Fibroblast of lung (primary cell): ENCODE measurements around the gene EPHB6. TPM values are rescaled to one million over a fixed set of nuclear protein-coding genes. Genes with fewer than 3 reads are reported as not detected.

Source experiments
- DNase-seq, 2 donors: peaks; one replicate each; pipeline versions ENCODE4 v3.0.0 to v3.0.0-alpha.2; 2010; ENCODE audit warnings: low read depth in 2 of 2
- H2AFZ ChIP-seq: 2 replicates; pipeline ENCODE4 v1.5.1; 2012; ENCODE audit warnings: low read length, control low read depth, inconsistent platforms
- H3K27ac ChIP-seq: 2 replicates; pipeline ENCODE4 v1.5.1; 2011; ENCODE audit warnings: low read length, control low read depth; ENCODE audit not compliant: insufficient read depth
- H3K27me3 ChIP-seq: 2 replicates; pipeline ENCODE4 v1.5.1; 2011; ENCODE audit warnings: mild to moderate bottlenecking, low read length; ENCODE audit not compliant: control insufficient read depth, insufficient read depth
- H3K36me3 ChIP-seq: 2 replicates; pipeline ENCODE4 v1.5.1; 2011; ENCODE audit warnings: low read length; ENCODE audit not compliant: control insufficient read depth, insufficient read depth
- H3K4me1 ChIP-seq: 2 replicates; pipeline ENCODE4 v1.5.1; 2011; ENCODE audit warnings: low read length; ENCODE audit not compliant: control insufficient read depth, insufficient read depth; ENCODE audit errors: extremely low read depth
- H3K4me2 ChIP-seq: 2 replicates; pipeline ENCODE4 v1.5.1; 2011; ENCODE audit warnings: low read length, control low read depth; ENCODE audit not compliant: insufficient read depth; ENCODE audit errors: extremely low read depth
- H3K4me3 ChIP-seq, 4 experiments: fragments of 200-600 bp in 1 of 4; sonication (generic) in 1 of 4; replicated peaks in 1 of 4; 2 replicates each; pipeline ENCODE4 v1.5.1; 2011 to 2016; ENCODE audit warnings: low read length in 4 of 4, low read depth in 3 of 4, mild to moderate bottlenecking in 3 of 4, control low read depth in 2 of 4, inconsistent platforms in 1 of 4, mixed read lengths in 1 of 4; ENCODE audit not compliant: insufficient read depth in 1 of 4; ENCODE audit errors: control extremely low read depth in 1 of 4
- H3K79me2 ChIP-seq: 2 replicates; pipeline ENCODE4 v1.5.1; 2012; ENCODE audit warnings: mild to moderate bottlenecking, low read length, inconsistent platforms; ENCODE audit not compliant: control insufficient read depth, insufficient read depth
- H3K9ac ChIP-seq: 2 replicates; pipeline ENCODE4 v1.5.1; 2011; ENCODE audit warnings: mild to moderate bottlenecking, low read length, control low read depth; ENCODE audit not compliant: insufficient read depth
- H3K9me3 ChIP-seq: 2 replicates; pipeline ENCODE4 v1.5.1; 2012; ENCODE audit warnings: low read depth, low read length; ENCODE audit not compliant: control insufficient read depth, insufficient read depth
- H4K20me1 ChIP-seq: 2 replicates; pipeline ENCODE4 v1.5.1; 2011; ENCODE audit warnings: low read length; ENCODE audit not compliant: control insufficient read depth, insufficient read depth; ENCODE audit errors: extremely low read depth
- CTCF ChIP-seq, 2 donors: IDR thresholded peaks in 1 of 2; conservative IDR thresholded peaks in 1 of 2; 1 replicate in 1 of 2; 2 replicates in 1 of 2; pipeline ENCODE4 v1.5.1; 2011 to 2012; ENCODE audit warnings: low read length in 2 of 2, control low read depth in 1 of 2, inconsistent platforms in 1 of 2, low read depth in 1 of 2, mild to moderate bottlenecking in 1 of 2
- EZH2 ChIP-seq: IDR thresholded peaks from 2 replicates; pipeline ENCODE4 v1.5.1; 2012; ENCODE audit warnings: low read length, control low read depth, mild to moderate bottlenecking; ENCODE audit errors: missing control alignments
- polyA plus RNA-seq, 2 donors: library from polyadenylated mRNA; depleted of rRNA in 1 of 2; stranded (reverse) in 1 of 2; unstranded in 1 of 2; fragments of >200 nt; gene quantifications; 2 replicates each; pipeline ENCODE4 v1.2.1, GENCODE V29; 2011 to 2012; ENCODE audit warnings: missing spikeins in 1 of 2
- total RNA-seq: library from RNA; depleted of rRNA; stranded (reverse); fragments of >200 nt; gene quantifications from 2 replicates; pipeline ENCODE4 v1.2.1, GENCODE V29; 2014

The EPHB6 gene
- total and polyA plus RNA-seq, 2 donors (not counting 1 experiment from before 2014, with no cell fraction given) = 1.1 to 4.3 TPM

- Histone ChIP-seq H3K27ac (no peak overlapping the region), H3K27me3 (no peaks in the 10 kb centered on the region), H3K9ac (no peak overlapping the region), H3K4me3 (no peak overlapping the region), H3K4me2 (no peak overlapping the region), H3K4me1 (no peaks in the 10 kb centered on the region), H2AFZ (no peak overlapping the region), H3K36me3 (no peaks in the 10 kb centered on the region), H3K9me3 (no peaks in the 10 kb centered on the region), H4K20me1 (no peaks in the 10 kb centered on the region), H3K79me2 (no peaks in the 10 kb centered on the region)
- no peak for TF ChIP-seq EZH2
- TF ChIP-seq CTCF (conservative IDR thresholded peaks at IDR 0.05 in 1 of 2, IDR thresholded peaks at IDR 0.05 in 1 of 2; ENCODE audit: low read depth in 1 of 2, low read length in 2 of 2) = no peak
- no peak for DNase-seq
Observed at GRCh38 chr7:142908290-142908689, 53.4 kb downstream of the EPHB6 start.

- no peak overlapping the region for H3K27ac ChIP-seq
- H3K36me3 ChIP-seq = no peaks in the 10 kb centered on the region
- H3K9me3 ChIP-seq = no peaks in the 10 kb centered on the region
- no peaks in the 10 kb centered on the region for H3K4me1 ChIP-seq
- H2AFZ ChIP-seq = no peak overlapping the region
- H3K4me3 ChIP-seq = no peak overlapping the region
- H4K20me1 ChIP-seq = no peaks in the 10 kb centered on the region
- H3K4me2 ChIP-seq = no peak overlapping the region
- DNase-seq = no peak
- no peak overlapping the region for H3K9ac ChIP-seq
- H3K79me2 ChIP-seq = no peaks in the 10 kb centered on the region
- no peak for TF ChIP-seq EZH2
- no peak for TF ChIP-seq CTCF (conservative IDR thresholded peaks at IDR 0.05 in 1 of 2, IDR thresholded peaks at IDR 0.05 in 1 of 2; ENCODE audit: low read depth in 1 of 2, low read length in 2 of 2)
- no peaks in the 10 kb centered on the region for H3K27me3 ChIP-seq
Observed at GRCh38 chr7:142908921-142909890, 54.3 kb downstream of the EPHB6 start.

GRCh38 chr7:142910031-142910433 is 55.2 kb downstream of the EPHB6 start:
- Histone ChIP-seq H3K27me3 (no peaks in the 10 kb centered on the region), H4K20me1 (no peaks in the 10 kb centered on the region), H3K4me3 (no peak overlapping the region), H2AFZ (no peak overlapping the region), H3K4me2 (no peak overlapping the region), H3K9ac (no peak overlapping the region), H3K79me2 (no peaks in the 10 kb centered on the region), H3K36me3 (no peaks in the 10 kb centered on the region), H3K4me1 (no peaks in the 10 kb centered on the region), H3K27ac (no peak overlapping the region), H3K9me3 (no peaks in the 10 kb centered on the region)
- no peak for TF ChIP-seq EZH2
- TF ChIP-seq CTCF (conservative IDR thresholded peaks at IDR 0.05 in 1 of 2, IDR thresholded peaks at IDR 0.05 in 1 of 2; ENCODE audit: low read depth in 1 of 2, low read length in 2 of 2) = no peak
- peak in 1 of 2 donors; percentile 44 for DNase-seq
